Parathyroid adenoma (tissue), 2 donors: ENCODE measurements around the gene GALNT10.

Experiments
- H2AFZ ChIP-seq: fragments of 300-600 bp; sonication (generic); one replicate; pipeline ENCODE4 v1.7.0; 2017; ENCODE audit warnings: antibody characterized with exemption, mild to moderate bottlenecking
- H3K27ac ChIP-seq: fragments of 300-600 bp; sonication (generic); one replicate; pipeline ENCODE4 v1.7.0; 2017
- H3K27me3 ChIP-seq: fragments of 300-600 bp; sonication (generic); one replicate; pipeline ENCODE4 v1.7.0; 2017; ENCODE audit warnings: low read length; ENCODE audit not compliant: control insufficient read depth, insufficient read depth
- H3K36me3 ChIP-seq: fragments of 300-600 bp; sonication (generic); one replicate; pipeline ENCODE4 v1.7.0; 2017; ENCODE audit warnings: low read length; ENCODE audit not compliant: control insufficient read depth, insufficient read depth
- H3K4me1 ChIP-seq: fragments of 300-600 bp; sonication (generic); one replicate; pipeline ENCODE4 v1.7.0; 2017; ENCODE audit warnings: control low read depth
- H3K4me2 ChIP-seq: fragments of 300-600 bp; sonication (generic); one replicate; pipeline ENCODE4 v1.7.0; 2017; ENCODE audit warnings: low read length
- H3K4me3 ChIP-seq: fragments of 300-600 bp; sonication (generic); one replicate; pipeline ENCODE4 v1.7.0; 2017; ENCODE audit warnings: low read depth, low read length
- H3K79me2 ChIP-seq: fragments of 300-600 bp; sonication (generic); one replicate; pipeline ENCODE4 v1.7.0; 2017; ENCODE audit warnings: control low read depth
- H3K9ac ChIP-seq: fragments of 300-600 bp; sonication (generic); one replicate; pipeline ENCODE4 v1.7.0; 2017; ENCODE audit warnings: mild to moderate bottlenecking
- H3K9me3 ChIP-seq: fragments of 300-600 bp; sonication (generic); one replicate; pipeline ENCODE4 v1.7.0; 2017; ENCODE audit warnings: low read length; ENCODE audit not compliant: control insufficient read depth
- CTCF ChIP-seq: fragments of 300-600 bp; sonication (generic); IDR thresholded peaks from one replicate; pipeline ENCODE4 v1.7.0; 2017; ENCODE audit warnings: antibody characterized with exemption, mild to moderate bottlenecking
- donor health status: primary hyperparathyroidism.

Gene GALNT10

GRCh38 chr5:154291917-154292316 lies 101.4 kb downstream of the GALNT10 start:
- no peak overlapping the region for H2AFZ ChIP-seq
- H3K9ac ChIP-seq = no peak overlapping the region
- peaks cover 3% of the 10 kb centered on the region for H3K4me1 ChIP-seq
- H3K27me3 ChIP-seq = no peaks in the 10 kb centered on the region
- H3K4me2 ChIP-seq = no peak overlapping the region
- no peak overlapping the region for H3K27ac ChIP-seq
- no peaks in the 10 kb centered on the region for H3K36me3 ChIP-seq
- no peaks in the 10 kb centered on the region for H3K79me2 ChIP-seq
- H3K4me3 ChIP-seq = no peak overlapping the region
- no peak for TF ChIP-seq CTCF
- H3K9me3 ChIP-seq = no peaks in the 10 kb centered on the region

DNA sequence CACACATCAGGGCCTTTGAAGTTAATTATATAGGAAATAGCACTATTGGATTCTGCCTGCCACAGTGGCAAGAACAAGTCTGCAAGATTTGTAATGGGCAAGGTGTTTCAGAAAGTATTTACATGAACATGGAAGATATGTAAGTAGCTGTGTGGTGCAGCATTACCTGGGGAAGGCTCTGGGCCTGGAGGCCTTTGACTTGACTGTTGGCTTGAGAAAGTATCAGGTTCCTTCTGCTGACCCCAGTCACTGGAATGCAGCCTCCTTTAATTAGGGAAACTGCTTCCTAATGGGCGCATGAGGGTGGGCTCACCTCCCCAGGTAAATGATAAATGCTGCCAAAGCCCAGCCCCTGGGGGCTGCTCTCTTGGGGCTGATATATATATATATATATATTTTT lies 102.7 kb downstream of the GALNT10 start:
- Histone ChIP-seq H3K4me2 (no peak overlapping the region), H3K4me1 (peaks cover 3% of the 10 kb centered on the region), H3K4me3 (no peak overlapping the region), H3K27ac (no peak overlapping the region), H2AFZ (no peak overlapping the region), H3K9ac (no peak overlapping the region), H3K9me3 (no peaks in the 10 kb centered on the region), H3K27me3 (no peaks in the 10 kb centered on the region), H3K79me2 (no peaks in the 10 kb centered on the region), H3K36me3 (no peaks in the 10 kb centered on the region)
- TF ChIP-seq CTCF = no peak

DNA sequence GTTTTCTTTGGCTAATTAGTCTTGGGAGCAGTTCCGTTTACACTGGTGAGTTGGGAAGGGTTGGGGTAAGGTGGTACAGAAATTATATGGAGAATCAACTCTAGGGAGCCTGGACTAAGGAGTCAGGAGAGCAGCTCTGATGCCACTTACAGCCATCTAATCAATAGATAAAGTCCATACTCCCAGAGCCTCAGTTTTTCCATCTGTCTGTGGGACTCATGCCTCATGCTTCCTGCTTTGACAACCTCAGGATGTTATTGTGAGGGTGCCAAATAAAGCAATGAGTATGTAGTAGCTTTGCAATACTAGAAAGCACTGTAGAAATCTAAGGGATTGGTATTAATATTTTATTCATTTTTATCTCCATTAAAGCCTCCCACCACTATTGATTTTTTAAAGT lies 105.0 kb downstream of the GALNT10 start:
- peaks cover 3% of the 10 kb centered on the region for H3K4me1 ChIP-seq
- no peak overlapping the region for H2AFZ ChIP-seq
- no peak overlapping the region for H3K4me2 ChIP-seq
- no peak for TF ChIP-seq CTCF
- H3K27ac ChIP-seq = no peak overlapping the region
- H3K36me3 ChIP-seq = no peaks in the 10 kb centered on the region
- H3K4me3 ChIP-seq = no peak overlapping the region
- no peaks in the 10 kb centered on the region for H3K79me2 ChIP-seq
- no peaks in the 10 kb centered on the region for H3K27me3 ChIP-seq
- H3K9ac ChIP-seq = no peak overlapping the region
- no peaks in the 10 kb centered on the region for H3K9me3 ChIP-seq

GRCh38 chr5:154296525-154297159 lies 106.1 kb downstream of the GALNT10 start:
- Histone ChIP-seq H3K4me1 (peaks cover 3% of the 10 kb centered on the region), H3K4me2 (no peak overlapping the region), H3K27me3 (no peaks in the 10 kb centered on the region), H3K27ac (no peak overlapping the region), H3K9me3 (no peaks in the 10 kb centered on the region), H3K79me2 (no peaks in the 10 kb centered on the region), H3K36me3 (no peaks in the 10 kb centered on the region), H3K9ac (no peak overlapping the region), H2AFZ (no peak overlapping the region), H3K4me3 (no peak overlapping the region)
- no peak for TF ChIP-seq CTCF

DNA sequence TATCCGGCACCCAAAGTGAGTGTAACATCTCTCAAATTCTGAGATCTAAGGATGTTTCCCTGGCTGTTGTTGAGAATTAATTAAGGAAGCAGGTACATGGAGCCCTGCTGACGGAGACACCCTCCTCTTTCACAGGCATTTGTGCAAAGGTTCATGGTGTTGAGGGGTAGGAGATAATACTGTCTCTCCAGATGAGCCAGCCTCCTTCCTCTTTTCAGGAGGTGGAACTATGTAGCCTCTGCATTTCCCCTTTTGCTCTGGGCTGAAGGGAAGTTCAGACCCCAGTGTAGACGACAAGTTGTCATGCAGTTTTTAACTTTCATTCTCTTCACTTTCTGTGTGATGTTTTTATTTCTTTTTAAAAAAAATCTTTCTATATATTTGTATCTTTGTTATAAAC lies 107.5 kb downstream of the GALNT10 start:
- no peaks in the 10 kb centered on the region for H3K79me2 ChIP-seq
- no peak overlapping the region for H2AFZ ChIP-seq
- peaks cover 3% of the 10 kb centered on the region for H3K4me1 ChIP-seq
- no peak for TF ChIP-seq CTCF
- H3K27me3 ChIP-seq = no peaks in the 10 kb centered on the region
- H3K36me3 ChIP-seq = no peaks in the 10 kb centered on the region
- no peaks in the 10 kb centered on the region for H3K9me3 ChIP-seq
- H3K4me3 ChIP-seq = no peak overlapping the region
- no peak overlapping the region for H3K4me2 ChIP-seq
- H3K9ac ChIP-seq = no peak overlapping the region
- no peak overlapping the region for H3K27ac ChIP-seq
